Thoracic aorta (tissue), 2 donors: ENCODE measurements around the gene ITPRIPL1. TPM values are rescaled to one million over a fixed set of nuclear protein-coding genes. Genes with fewer than 3 reads are reported as not detected.
"Not testable (repeated sequence)": the region's sequence is repeated elsewhere in the genome, so short reads cannot be mapped to it uniquely, and the experiment has no call there.

Experiments
- ATAC-seq: fragments of 150-250 bp; one replicate; pipeline ENCODE4 v1.8.0; 2017; ENCODE audit warnings: low read depth; ENCODE audit not compliant: insufficient number of reproducible peaks, low FRiP score
- DNase-seq: peaks from one replicate; pipeline ENCODE4 v3.0.0-alpha.2; 2020; ENCODE audit warnings: low spot score
- H3K27ac ChIP-seq, 2 donors: fragments of 200-600 bp; sonication (generic); 1 replicate in 1 of 2; 2 replicates in 1 of 2; pipeline ENCODE4 v1.5.1; 2016; ENCODE audit warnings: mild to moderate bottlenecking in 2 of 2, moderate library complexity in 2 of 2
- H3K27me3 ChIP-seq: fragments of 200-600 bp; sonication (generic); replicated peaks from 2 replicates; pipeline ENCODE4 v1.6.0; 2016; ENCODE audit warnings: mild to moderate bottlenecking; ENCODE audit not compliant: insufficient read depth
- H3K36me3 ChIP-seq: fragments of 200-600 bp; sonication (generic); one replicate; pipeline ENCODE4 v1.5.1; 2016
- H3K4me1 ChIP-seq, 2 donors: fragments of 200-600 bp; sonication (generic); 1 replicate in 1 of 2; 2 replicates in 1 of 2; pipeline versions ENCODE4 v1.5.1 to v1.6.0; 2016; ENCODE audit warnings: low read depth in 2 of 2, mild to moderate bottlenecking in 1 of 2; ENCODE audit not compliant: control insufficient read depth in 1 of 2
- H3K4me3 ChIP-seq: fragments of 200-600 bp; sonication (generic); 2 replicates; pipeline ENCODE4 v1.5.1; 2016; ENCODE audit warnings: mild to moderate bottlenecking
- H3K9me3 ChIP-seq: fragments of 200-600 bp; sonication (generic); 2 replicates; pipeline ENCODE4 v1.5.1; 2016
- total RNA-seq, 2 donors: library from RNA; depleted of rRNA; stranded (reverse); fragments of >200 nt; gene quantifications; one replicate each; pipeline versions ENCODE4 v1.1.0 to v1.2.3, GENCODE V29; 2016
- TF ChIP-seq, protein P1 (sequence below): fragments of 200-600 bp; sonication (generic); IDR thresholded peaks from one replicate; pipeline ENCODE4 v1.5.1; 2019; ENCODE audit warnings: antibody characterized with exemption

The ITPRIPL1 gene
- 1 to 10 TPM in 1 of 2 donors, under 1 TPM in 1; 0.63 to 1.6 TPM for total RNA-seq

DNA sequence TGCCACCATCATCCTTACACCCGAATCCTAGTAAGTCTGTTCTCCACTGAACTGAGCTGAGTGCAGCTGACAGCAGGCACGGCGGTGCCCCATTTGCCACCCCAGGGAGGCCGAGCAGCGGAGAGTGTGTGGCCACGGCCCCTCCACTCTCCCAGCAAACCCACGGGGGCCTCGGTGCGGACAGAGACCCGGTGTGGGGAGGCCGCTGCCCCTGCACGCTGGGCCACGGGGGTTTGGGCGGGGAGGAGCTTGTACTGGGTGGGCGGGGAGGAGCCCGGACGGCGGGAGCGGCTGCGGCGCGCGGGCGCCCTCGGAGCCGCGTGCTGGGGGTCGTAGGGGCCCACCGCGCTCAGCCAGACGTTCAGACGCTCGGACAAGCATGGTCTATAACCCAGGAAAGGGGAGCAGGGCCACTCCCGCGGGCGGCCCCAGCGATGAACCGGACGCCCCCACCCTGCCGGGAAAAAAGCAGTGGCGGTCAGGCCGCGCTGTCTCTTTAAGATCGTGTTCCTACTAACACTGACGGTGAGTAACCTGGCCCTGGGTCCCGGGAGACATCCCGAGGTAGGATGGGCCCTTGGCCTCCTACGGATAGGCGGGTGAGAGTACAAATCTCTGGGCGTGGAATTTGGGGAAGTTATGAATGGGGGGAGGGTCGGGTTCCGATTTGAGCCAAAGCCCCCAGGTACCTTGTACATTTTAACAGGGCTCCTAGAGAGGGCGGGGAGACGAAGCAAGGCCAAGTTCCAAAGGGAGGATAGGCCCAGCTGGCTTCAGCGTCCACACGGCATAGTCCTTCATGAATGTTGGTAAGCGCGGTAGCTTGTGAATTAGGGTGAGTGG lies at the start of gene ITPRIPL1:
ITPRIPL1 (plus strand) TSS at position 277 of the 843 bp plus-strand sequence; CDS start at position 800, 523 bp downstream.
- H3K9me3 ChIP-seq: no peaks in the 10 kb centered on the region
- H3K27ac ChIP-seq: no peak within 1 kb of the TSS
- TF ChIP-seq, protein P1, sequence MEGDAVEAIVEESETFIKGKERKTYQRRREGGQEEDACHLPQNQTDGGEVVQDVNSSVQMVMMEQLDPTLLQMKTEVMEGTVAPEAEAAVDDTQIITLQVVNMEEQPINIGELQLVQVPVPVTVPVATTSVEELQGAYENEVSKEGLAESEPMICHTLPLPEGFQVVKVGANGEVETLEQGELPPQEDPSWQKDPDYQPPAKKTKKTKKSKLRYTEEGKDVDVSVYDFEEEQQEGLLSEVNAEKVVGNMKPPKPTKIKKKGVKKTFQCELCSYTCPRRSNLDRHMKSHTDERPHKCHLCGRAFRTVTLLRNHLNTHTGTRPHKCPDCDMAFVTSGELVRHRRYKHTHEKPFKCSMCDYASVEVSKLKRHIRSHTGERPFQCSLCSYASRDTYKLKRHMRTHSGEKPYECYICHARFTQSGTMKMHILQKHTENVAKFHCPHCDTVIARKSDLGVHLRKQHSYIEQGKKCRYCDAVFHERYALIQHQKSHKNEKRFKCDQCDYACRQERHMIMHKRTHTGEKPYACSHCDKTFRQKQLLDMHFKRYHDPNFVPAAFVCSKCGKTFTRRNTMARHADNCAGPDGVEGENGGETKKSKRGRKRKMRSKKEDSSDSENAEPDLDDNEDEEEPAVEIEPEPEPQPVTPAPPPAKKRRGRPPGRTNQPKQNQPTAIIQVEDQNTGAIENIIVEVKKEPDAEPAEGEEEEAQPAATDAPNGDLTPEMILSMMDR: no peak
- H3K36me3 ChIP-seq: no peaks in the 10 kb centered on the region
- H3K27me3 ChIP-seq: no peaks in the 10 kb centered on the region
- H3K4me1 ChIP-seq: peaks cover 5 to 34% of the 10 kb centered on the region in 2 donors
- ATAC-seq (no peak), DNase-seq (no peak)
- H3K4me3 ChIP-seq: peak within 1 kb of the TSS; percentile 72

DNA sequence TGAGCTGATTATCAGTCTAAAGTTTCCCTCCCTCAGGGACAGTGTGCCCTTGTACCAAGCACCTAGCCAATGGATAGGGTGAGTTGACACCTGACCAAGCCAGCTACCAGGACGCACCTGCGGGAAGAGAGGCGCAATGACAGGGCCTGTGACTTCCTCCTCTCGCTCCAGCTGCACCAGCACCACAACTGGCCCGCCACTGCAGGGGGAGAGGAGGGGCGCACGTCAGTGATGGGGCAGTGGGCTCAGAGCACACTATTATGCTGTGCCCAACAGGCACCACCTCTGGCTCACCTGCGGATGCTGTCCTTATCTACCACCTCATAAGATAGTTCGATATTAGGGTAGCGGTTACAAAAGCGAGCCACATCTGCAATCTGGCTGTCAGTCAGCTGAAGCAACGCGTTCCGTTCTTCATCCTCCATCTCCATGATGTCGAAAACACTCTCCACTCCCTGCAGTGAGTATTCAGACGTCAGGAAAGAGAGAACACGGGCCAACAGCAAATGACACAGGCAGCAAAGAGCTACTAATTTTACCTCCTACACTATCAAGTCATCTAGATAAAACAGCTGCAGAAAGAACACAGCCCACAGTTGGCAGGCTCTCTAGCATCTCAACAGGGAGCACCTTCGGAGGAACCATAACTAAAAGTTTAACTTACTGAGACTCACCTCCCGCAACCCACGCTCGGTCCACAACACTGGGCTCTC lies 48.2 kb upstream of the ITPRIPL1 start:
- Histone ChIP-seq H3K36me3 (peaks cover 71% of the 10 kb centered on the region), H3K27ac (no peak overlapping the region), H3K4me3 (no peak overlapping the region), H3K9me3 (no peaks in the 10 kb centered on the region), H3K4me1 (no peaks in the 10 kb centered on the region), H3K27me3 (no peaks in the 10 kb centered on the region)
- TF ChIP-seq, protein P1: no peak
- no peak for ATAC-seq
- no peak for DNase-seq

GRCh38 chr2:96287273-96287856 lies 37.8 kb upstream of the ITPRIPL1 start:
- no peak overlapping the region for H3K4me3 ChIP-seq
- ATAC-seq: no peak
- DNase-seq: no peak
- H3K27me3 ChIP-seq: no peaks in the 10 kb centered on the region
- TF ChIP-seq, protein P1: no peak
- H3K9me3 ChIP-seq: no peaks in the 10 kb centered on the region
- no peak overlapping the region for H3K27ac ChIP-seq
- peaks cover 98% of the 10 kb centered on the region for H3K36me3 ChIP-seq
- H3K4me1 ChIP-seq: no peaks in the 10 kb centered on the region

DNA sequence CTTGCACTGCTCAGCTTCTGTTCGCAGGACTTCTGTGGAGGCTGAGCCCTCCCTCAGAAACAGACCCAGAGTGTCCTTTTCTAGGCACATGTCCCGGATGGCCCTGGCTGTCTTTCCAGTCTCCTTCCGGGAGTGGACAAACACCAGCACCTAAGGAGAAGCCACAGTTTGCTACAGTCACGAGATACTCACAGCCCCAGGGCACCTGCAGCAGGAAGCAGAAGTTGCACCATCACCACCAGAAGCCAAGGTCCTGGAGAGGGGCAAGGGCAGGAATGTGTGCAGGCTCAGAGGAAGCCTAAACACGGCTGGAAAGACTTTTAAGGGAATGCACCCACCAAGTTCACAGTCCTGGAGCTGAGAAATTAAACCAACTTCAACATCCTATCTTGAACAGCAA lies 33.4 kb upstream of the ITPRIPL1 start:
- Histone ChIP-seq H3K9me3 (no peaks in the 10 kb centered on the region), H3K4me3 (no peak overlapping the region), H3K36me3 (peaks cover 97% of the 10 kb centered on the region), H3K27ac (no peak overlapping the region), H3K27me3 (no peaks in the 10 kb centered on the region), H3K4me1 (no peaks in the 10 kb centered on the region)
- DNase-seq: no peak
- TF ChIP-seq, protein P1: no peak
- ATAC-seq: no peak

- ATAC-seq, DNase-seq, H3K27me3 ChIP-seq, H3K4me1 ChIP-seq, H3K27ac ChIP-seq, H3K9me3 ChIP-seq, H3K4me3 ChIP-seq: not testable (repeated sequence)
- peaks cover 97% of the 10 kb centered on the region for H3K36me3 ChIP-seq
Observed at GRCh38 chr2:96294271-96294670, 30.8 kb upstream of the ITPRIPL1 start.
